HG03565 (cell line): Measurements from ENCODE around the gene LRRC10.

ENCODE experiments used
- ATAC-seq: cut with Tn5 transposase; IDR thresholded peaks from one replicate; pipeline ENCODE4 v1.9.1; 2021; ENCODE audit warnings: mild to moderate bottlenecking, moderate library complexity; ENCODE audit not compliant: unreplicated experiment

Gene LRRC10

DNA sequence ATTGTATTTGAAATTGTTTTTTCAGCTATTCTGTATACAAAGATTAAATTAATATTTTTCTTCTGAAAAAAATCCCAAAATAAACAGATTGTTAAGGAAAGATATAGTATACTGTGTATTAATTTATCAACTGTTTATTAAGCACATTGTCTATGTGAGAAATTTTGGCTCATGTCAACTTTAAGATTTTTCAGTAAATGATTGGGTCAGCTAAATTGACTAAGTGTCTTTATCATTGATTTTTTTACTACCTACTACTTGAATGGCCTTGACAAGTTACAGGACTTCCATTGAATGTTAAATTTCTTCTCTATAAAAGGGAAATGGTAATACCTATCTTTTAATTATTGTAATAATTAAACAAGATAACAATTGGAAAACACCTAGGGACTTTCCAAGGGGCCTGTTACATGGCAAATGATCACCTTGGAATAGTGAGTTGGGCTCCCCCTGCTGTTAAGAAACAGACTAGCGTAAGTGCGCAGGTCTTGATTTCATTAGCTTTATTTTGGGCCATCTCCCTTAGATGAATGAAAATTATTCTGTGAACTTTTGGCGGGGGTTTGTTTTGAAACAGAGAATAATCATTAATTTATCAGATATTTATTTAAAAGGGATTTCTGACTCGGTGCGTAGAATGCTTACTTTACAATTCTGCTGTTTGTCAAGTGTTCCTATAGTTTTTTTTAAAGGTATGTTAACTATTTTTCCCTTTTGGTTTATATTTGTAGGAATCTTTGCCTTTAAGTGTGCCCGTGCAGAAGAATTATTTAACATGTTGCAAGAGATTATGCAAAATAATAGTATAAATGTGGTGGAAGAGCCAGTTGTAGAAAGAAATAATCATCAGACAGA lies 39.9 kb downstream of the LRRC10 start:
- peak; percentile 80 for ATAC-seq

DNA sequence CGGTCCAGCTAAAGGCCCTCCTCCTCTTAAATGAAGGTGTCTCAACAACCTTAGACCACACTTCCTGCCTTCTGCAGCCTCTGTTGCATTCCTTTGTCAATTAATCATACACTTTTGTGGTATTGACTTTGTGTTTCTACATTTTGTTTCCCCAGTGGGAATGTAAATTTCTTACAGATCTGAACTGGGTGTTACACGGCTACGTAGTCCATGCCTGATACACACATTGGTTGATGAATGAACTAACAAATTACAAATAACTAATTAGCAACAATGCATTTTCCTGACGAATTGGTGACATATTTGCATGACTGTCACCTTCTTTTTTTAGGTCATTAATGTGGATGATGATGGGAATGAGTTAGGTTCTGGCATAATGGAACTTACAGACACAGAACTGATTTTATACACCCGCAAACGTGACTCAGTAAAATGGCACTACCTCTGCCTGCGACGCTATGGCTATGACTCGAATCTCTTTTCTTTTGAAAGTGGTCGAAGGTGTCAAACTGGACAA lies 40.6 kb downstream of the LRRC10 start:
- no peak for ATAC-seq

DNA sequence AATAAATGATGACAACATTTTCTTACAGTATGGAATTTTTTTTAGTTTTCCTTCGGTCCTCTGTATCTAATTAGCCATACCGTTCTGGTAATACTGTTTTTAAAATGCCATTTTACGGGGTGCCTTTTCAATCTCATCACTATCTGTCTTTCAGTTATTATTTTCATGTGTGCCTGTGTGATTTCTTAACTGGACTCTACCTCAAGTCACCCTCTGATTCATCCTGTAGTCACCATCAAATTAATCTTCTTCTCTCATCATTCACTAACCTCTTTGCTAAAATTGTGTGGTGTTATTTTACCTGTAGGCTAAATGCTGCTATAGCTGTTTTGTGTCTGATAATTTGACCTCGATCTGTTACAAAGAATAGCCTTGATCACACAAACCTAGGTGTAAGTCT lies 41.5 kb downstream of the LRRC10 start:
- no peak for ATAC-seq

DNA sequence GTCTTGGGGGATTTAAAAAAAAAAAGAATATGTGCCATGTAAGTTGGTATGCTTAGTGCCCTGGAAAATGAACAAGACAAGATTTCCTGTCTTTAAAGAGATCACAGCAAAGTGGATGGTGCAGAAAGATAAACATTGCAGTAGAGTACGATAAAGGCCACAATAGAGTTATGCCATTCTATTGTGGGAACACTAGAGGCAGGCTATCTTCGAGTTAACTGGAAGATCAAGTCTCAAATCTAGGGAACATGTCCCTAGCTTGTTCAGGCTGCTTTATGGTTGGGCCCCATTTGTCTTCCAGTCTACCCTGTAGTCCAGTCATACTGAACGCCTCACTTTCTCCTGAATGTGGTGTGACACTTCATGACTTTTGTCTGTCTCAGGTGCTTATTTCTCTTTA lies 44.1 kb downstream of the LRRC10 start:
- no peak for ATAC-seq

DNA sequence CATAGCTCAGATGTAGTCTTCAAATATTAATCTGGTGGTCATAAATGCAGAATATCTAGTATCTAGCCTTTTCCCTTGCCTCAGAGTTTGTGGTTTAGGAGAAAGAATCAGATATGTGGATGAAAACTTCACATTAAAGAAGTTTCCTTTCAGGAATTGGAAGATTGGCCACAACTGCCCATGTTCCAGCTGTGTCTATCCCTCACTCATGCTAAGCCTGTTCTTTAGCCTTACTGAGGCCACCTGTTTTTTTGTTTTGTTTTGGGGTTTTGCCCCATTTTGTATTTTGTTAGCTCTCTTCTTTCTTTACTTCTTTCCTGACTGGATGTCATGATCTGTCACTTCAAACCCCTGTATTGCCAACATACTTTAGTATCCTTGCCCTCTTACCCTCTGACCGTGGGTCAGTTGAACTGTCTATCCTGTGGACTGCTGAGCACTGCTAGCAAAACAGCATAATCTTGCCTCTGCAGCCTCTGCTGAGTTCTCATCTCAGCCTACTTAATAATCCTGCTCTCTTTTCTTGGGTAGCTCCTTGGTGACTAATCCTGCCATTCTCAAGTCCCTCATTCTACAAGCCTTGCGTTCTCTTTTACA lies 47.4 kb downstream of the LRRC10 start:
- ATAC-seq, result no peak
